Retina (tissue), 1 donor: ENCODE results near the gene LNPEP.

Experiments
- DNase-seq: peaks from one replicate; pipeline ENCODE4 v3.0.0-alpha.2; 2016

LNPEP gene

GRCh38 chr5:96935559-96936430, at the start of gene LNPEP:
Gene LNPEP (plus strand): TSS chr5:96936080. CDS start chr5:96936156, 76 bp downstream.
- peak; percentile 97 for DNase-seq

GRCh38 chr5:96893342-96893741, 42.5 kb upstream of the LNPEP start:
- peak; percentile 37 for DNase-seq

GRCh38 chr5:96896276-96896675, 39.6 kb upstream of the LNPEP start:
- DNase-seq, result no peak

GRCh38 chr5:96896806-96897205, 39.1 kb upstream of the LNPEP start:
- no peak for DNase-seq

- no peak for DNase-seq
Measured at GRCh38 chr5:96901384-96901783, 34.5 kb upstream of the LNPEP start.

GRCh38 chr5:96901841-96902240, 34.0 kb upstream of the LNPEP start:
- no peak for DNase-seq

GRCh38 chr5:96902876-96903275, 33.0 kb upstream of the LNPEP start:
- DNase-seq, result no peak

GRCh38 chr5:96903300-96903699, 32.6 kb upstream of the LNPEP start:
- no peak for DNase-seq

GRCh38 chr5:96904054-96904931, 31.6 kb upstream of the LNPEP start:
- DNase-seq, result no peak

GRCh38 chr5:96905864-96906263, 30.0 kb upstream of the LNPEP start:
- DNase-seq, result no peak

- no peak for DNase-seq
Measured at GRCh38 chr5:96909003-96909402, 26.9 kb upstream of the LNPEP start.

GRCh38 chr5:96909435-96909834, 26.4 kb upstream of the LNPEP start:
- DNase-seq, result no peak

GRCh38 chr5:96911139-96911538, 24.7 kb upstream of the LNPEP start:
- DNase-seq, result no peak

GRCh38 chr5:96913233-96913632, 22.6 kb upstream of the LNPEP start:
- DNase-seq, result no peak

GRCh38 chr5:96919754-96920197, 16.1 kb upstream of the LNPEP start:
- no peak for DNase-seq

- DNase-seq, result no peak
Measured at GRCh38 chr5:96920744-96921355, 15.0 kb upstream of the LNPEP start.

- no peak for DNase-seq
Measured at GRCh38 chr5:96922499-96923244, 13.2 kb upstream of the LNPEP start.

- no peak for DNase-seq
Measured at GRCh38 chr5:96924016-96924443, 11.8 kb upstream of the LNPEP start.

GRCh38 chr5:96926276-96926675, 9.6 kb upstream of the LNPEP start:
- DNase-seq, result no peak

GRCh38 chr5:96927008-96927407, 8.9 kb upstream of the LNPEP start:
- DNase-seq, result no peak

- DNase-seq, result no peak
Measured at GRCh38 chr5:96928931-96929708, 6.8 kb upstream of the LNPEP start.

- DNase-seq, result no peak
Measured at GRCh38 chr5:96930058-96930457, 5.8 kb upstream of the LNPEP start.
